Measurements from ENCODE around the gene POU3F4.

Gene POU3F4

GRCh38 chrX:83508006-83508405 is at the start of gene POU3F4:
POU3F4 (plus strand) TSS chrX:83508290; CDS start chrX:83508325, 35 bp downstream.
- Histone ChIP-seq H3K36me3 (replicated peaks) (no peaks in the 10 kb centered on the region), H3K27me3 (replicated peaks) (no peaks in the 10 kb centered on the region), H3K27ac (no peak within 1 kb of the TSS), H3K4me3 (ENCODE audit: low read depth, low read length) (no peak within 1 kb of the TSS)
- in situ Hi-C loops (cut with HindIII; ENCODE audit: low pct_ligation_motif_present, low sequenced_read_pairs) = no loop called here
- no peak for DNase-seq
- TF ChIP-seq CTCF (IDR thresholded peaks at IDR 0.05; ENCODE audit: low read depth, low read length, missing control alignments) = no peak

- no peaks in the 10 kb centered on the region for H3K27me3 ChIP-seq (replicated peaks)
- H3K4me3 ChIP-seq (ENCODE audit: low read depth, low read length) = no peak overlapping the region
- H3K27ac ChIP-seq = no peak overlapping the region
- peak; percentile 30 for TF ChIP-seq CTCF (IDR thresholded peaks at IDR 0.05; ENCODE audit: low read depth, low read length, missing control alignments)
- in situ Hi-C loops (cut with HindIII; ENCODE audit: low pct_ligation_motif_present, low sequenced_read_pairs) = no loop called here
- DNase-seq = no peak
- no peaks in the 10 kb centered on the region for H3K36me3 ChIP-seq (replicated peaks)
These were observed 38.5 kb upstream of the POU3F4 start for GRCh38 chrX:83469551-83469950.

GRCh38 chrX:83495898-83496297 is 12.2 kb upstream of the POU3F4 start:
- no peaks in the 10 kb centered on the region for H3K27me3 ChIP-seq (replicated peaks)
- no peak overlapping the region for H3K4me3 ChIP-seq (ENCODE audit: low read depth, low read length)
- no peak for TF ChIP-seq CTCF (IDR thresholded peaks at IDR 0.05; ENCODE audit: low read depth, low read length, missing control alignments)
- H3K27ac ChIP-seq = no peak overlapping the region
- DNase-seq = no peak
- no peaks in the 10 kb centered on the region for H3K36me3 ChIP-seq (replicated peaks)
- in situ Hi-C loops (cut with HindIII; ENCODE audit: low pct_ligation_motif_present, low sequenced_read_pairs) = no loop called here

- TF ChIP-seq CTCF (IDR thresholded peaks at IDR 0.05; ENCODE audit: low read depth, low read length, missing control alignments) = no peak
- no peak for DNase-seq
- H3K27me3 ChIP-seq (replicated peaks) = no peaks in the 10 kb centered on the region
- no peak overlapping the region for H3K27ac ChIP-seq
- in situ Hi-C loops (cut with HindIII; ENCODE audit: low pct_ligation_motif_present, low sequenced_read_pairs) = no loop called here
- H3K4me3 ChIP-seq (ENCODE audit: low read depth, low read length) = no peak overlapping the region
- no peaks in the 10 kb centered on the region for H3K36me3 ChIP-seq (replicated peaks)
These were observed 7.1 kb upstream of the POU3F4 start for GRCh38 chrX:83501003-83501402.

- DNase-seq = no peak
- TF ChIP-seq CTCF (IDR thresholded peaks at IDR 0.05; ENCODE audit: low read depth, low read length, missing control alignments) = no peak
- Histone ChIP-seq H3K27ac (no peak overlapping the region), H3K27me3 (replicated peaks) (no peaks in the 10 kb centered on the region), H3K4me3 (ENCODE audit: low read depth, low read length) (no peak overlapping the region), H3K36me3 (replicated peaks) (no peaks in the 10 kb centered on the region)
- in situ Hi-C loops (cut with HindIII; ENCODE audit: low pct_ligation_motif_present, low sequenced_read_pairs) = no loop called here
These were observed 6.6 kb upstream of the POU3F4 start for GRCh38 chrX:83501530-83501929.

GRCh38 chrX:83504721-83505479 is 3.2 kb upstream of the POU3F4 start:
- in situ Hi-C loops (cut with HindIII; ENCODE audit: low pct_ligation_motif_present, low sequenced_read_pairs) = no loop called here
- DNase-seq = no peak
- H3K36me3 ChIP-seq (replicated peaks) = no peaks in the 10 kb centered on the region
- no peak overlapping the region for H3K27ac ChIP-seq
- no peak overlapping the region for H3K4me3 ChIP-seq (ENCODE audit: low read depth, low read length)
- no peaks in the 10 kb centered on the region for H3K27me3 ChIP-seq (replicated peaks)
- no peak for TF ChIP-seq CTCF (IDR thresholded peaks at IDR 0.05; ENCODE audit: low read depth, low read length, missing control alignments)

Data from brain microvascular endothelial cell (primary cell).